DMS53 (cell line): ENCODE results near the gene RPS8.
"Not testable (repeated sequence)": the region's sequence is repeated elsewhere in the genome, so short reads cannot be mapped to it uniquely, and the experiment has no call there.

Experiments used
- DNase-seq: peaks from one replicate; lab custom pipeline; 2025; lab: John Stamatoyannopoulos, UW

The RPS8 gene

DNA sequence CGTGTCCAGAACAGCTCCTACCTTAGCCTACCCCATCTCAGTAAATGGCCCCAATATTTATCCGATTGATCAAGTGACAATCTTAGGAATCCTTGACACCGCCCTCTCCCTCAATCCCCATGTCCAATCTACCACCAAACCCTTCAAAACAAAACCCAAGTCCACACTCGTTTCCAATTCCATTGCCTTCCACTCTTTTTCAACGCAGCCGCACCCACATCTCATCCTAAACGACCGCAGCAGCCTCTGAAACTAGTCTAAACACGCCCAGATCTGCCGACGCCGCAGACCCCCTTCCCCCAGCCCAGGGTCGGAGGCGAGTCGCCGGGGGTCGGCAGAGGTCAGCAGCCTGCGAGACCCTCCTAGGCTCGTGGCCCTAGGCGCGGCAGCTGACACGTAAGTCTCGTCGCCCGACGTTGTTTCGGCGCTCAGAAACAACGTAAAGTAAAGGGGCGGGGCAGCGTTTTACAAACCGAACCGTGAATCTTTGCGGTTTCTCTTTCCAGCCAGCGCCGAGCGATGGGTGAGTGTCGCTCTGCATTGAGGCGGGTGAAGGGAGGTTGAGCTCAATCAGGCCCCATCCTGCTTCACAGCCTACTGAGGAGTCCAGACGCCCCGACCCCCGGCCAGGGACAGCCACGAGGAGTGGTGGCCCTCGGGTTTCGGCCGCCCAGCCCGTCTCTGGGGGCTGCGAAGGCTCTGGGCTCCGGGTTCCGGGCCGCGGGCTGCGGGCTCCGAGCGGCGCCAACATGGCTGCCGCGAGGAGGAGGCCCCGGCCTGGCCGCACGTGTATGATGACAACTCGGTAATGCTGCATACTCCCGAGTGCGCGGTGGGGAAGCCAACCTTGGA, at the start of gene RPS8:
Gene RPS8 (plus strand): TSS at position 463 of the 852 bp plus-strand sequence. CDS start 57 bp downstream, at position 520.
- DNase-seq: peak; percentile 98

DNA sequence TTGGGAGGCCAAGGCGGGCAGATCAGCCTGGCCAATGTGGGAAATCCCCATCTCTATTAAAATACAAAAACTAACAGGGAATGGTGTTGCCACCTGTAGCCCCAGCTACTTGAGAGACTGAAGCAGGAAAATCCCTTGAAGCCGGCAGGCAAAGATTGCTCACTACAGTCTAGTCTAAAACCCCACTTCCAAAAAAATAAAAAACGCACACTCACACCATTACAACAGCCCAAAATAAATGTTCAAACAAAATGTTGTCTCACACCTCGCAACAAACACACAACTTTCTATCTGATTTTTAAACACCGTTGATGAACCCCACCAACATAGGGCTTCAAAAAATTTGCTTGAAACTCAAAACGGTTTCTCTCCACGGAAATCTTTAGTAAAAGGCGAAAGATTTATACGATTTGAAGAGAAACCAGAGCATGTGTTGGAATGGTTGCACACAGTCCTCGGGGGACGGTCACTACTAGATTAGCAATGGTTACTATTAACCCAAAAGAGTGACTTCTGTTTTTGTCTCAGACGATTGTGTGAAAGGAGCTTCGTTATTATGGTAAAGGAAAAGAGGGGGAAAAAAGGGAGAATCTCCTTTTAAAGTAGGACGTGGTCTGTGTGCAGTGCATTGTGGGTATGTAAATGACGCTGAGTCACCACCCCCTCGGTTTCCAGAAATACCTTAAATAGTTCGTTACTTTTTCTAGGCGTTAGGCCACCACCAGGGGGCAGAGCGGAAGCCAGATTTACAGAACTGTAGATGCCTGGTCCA, 44.4 kb upstream of the RPS8 start, which contains the start of gene RNU5D-1:
Gene RNU5D-1 (minus strand): TSS at position 430 of the 772 bp plus-strand sequence.
- peak; percentile 98 for DNase-seq

- DNase-seq: no peak
Measured at GRCh38 chr1:44733365-44733764, 42.0 kb upstream of the RPS8 start.

DNA sequence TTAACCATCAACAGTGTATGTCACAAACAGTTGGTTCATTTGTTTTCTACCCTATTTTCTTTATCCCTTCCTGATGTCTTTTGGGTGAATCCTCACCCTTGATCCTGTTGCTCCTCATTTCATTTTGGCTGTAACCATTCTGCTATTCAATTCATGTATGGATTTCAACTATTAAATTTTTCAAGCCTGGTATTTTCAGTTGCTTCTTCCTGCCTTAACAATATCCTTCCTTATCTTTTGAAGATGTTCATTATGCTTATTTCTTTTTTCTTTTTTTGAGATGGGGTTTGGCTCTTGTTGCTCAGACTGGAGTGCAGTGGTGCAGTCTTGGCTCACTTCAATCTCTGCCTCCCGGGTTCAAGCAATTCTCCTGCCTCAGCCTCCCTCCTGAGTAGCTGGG, 41.6 kb upstream of the RPS8 start:
- DNase-seq: no peak

GRCh38 chr1:44735992-44736391, 39.3 kb upstream of the RPS8 start:
- no peak for DNase-seq

DNA sequence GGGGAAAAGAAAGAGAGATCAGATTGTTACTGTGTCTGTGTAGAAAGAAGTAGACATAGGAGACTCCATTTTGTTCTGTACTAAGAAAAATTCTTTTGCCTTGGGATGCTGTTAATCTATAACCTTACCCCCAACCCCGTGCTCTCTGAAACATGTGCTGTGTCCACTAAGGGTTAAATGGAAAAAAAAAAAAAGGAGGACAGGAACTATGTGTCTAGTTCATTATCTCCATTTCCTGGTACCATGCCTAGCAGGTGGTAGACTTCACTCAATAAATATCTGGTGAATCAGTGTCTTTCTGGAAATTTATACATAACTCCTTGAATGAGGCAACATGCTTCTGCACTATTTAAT, 36.4 kb upstream of the RPS8 start:
- not testable (repeated sequence) for DNase-seq

- DNase-seq: peak; percentile 99
Measured at GRCh38 chr1:44739307-44740178, 35.8 kb upstream of the RPS8 start, which contains the start of gene KIF2C. Gene KIF2C, plus strand, starts transcription at chr1:44739837. Its CDS starts 96 bp downstream, at chr1:44739933.

- peak; percentile 65 for DNase-seq
Measured at GRCh38 chr1:44740179-44740617, 35.1 kb upstream of the RPS8 start.

GRCh38 chr1:44743211-44743610, 32.1 kb upstream of the RPS8 start:
- DNase-seq: no peak

GRCh38 chr1:44747878-44748277, 27.5 kb upstream of the RPS8 start:
- DNase-seq: no peak

DNA sequence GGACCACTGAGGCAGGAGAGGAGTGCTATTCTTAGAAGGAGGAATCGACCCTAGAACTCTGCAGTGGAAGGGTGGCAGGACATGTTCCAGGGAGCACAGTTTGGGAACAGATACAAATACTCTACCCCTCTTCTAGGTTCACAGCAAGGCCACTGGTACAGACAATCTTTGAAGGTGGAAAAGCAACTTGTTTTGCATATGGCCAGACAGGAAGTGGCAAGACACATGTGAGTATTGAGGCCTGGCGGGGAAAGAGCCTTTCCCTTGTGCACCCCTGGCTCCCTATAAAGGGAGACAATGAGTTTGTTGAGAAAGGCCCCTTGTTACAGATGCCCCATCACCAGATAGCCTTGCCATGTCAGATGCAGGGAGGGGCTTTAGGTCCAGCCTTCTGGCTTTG, 17.9 kb upstream of the RPS8 start:
- DNase-seq: no peak

DNA sequence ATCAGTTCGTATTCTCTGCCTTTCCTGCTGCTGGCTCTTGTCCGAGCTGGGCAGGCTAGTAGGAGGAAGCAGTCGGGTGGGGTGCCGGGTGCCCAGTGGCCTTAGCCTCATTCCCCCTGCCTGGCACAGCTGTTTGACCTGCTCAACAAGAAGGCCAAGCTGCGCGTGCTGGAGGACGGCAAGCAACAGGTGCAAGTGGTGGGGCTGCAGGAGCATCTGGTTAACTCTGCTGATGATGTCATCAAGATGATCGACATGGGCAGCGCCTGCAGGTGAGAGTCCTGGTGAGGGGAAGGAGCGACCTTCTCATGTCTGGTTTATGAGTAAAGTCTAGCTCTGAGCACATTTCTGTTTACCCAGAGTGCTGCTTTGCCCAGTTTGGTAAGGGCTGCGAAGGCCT, 16.3 kb upstream of the RPS8 start:
- DNase-seq: peak; percentile 59

DNA sequence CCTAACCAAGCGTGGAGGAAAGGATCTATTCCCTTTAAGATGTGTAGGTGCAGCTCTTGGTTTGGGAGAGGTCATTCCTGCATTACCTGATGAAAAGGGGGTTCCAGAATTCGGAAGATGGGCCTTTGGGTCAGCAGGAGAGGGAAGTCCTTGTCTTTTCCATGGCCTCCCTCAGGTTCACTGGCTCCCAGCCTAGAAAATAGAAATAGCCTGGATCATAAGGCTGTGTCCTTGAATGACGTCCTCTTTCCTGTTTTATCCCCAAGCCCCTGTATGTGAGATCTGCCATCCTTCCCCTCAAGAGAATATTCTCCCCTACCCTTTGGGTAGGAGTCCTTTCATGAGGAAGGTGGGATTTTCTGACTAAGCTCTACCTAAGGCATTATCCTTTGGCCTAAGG, 14.5 kb upstream of the RPS8 start:
- DNase-seq: no peak

- not testable (repeated sequence) for DNase-seq
Measured at GRCh38 chr1:44766421-44766820, 8.9 kb upstream of the RPS8 start.

DNA sequence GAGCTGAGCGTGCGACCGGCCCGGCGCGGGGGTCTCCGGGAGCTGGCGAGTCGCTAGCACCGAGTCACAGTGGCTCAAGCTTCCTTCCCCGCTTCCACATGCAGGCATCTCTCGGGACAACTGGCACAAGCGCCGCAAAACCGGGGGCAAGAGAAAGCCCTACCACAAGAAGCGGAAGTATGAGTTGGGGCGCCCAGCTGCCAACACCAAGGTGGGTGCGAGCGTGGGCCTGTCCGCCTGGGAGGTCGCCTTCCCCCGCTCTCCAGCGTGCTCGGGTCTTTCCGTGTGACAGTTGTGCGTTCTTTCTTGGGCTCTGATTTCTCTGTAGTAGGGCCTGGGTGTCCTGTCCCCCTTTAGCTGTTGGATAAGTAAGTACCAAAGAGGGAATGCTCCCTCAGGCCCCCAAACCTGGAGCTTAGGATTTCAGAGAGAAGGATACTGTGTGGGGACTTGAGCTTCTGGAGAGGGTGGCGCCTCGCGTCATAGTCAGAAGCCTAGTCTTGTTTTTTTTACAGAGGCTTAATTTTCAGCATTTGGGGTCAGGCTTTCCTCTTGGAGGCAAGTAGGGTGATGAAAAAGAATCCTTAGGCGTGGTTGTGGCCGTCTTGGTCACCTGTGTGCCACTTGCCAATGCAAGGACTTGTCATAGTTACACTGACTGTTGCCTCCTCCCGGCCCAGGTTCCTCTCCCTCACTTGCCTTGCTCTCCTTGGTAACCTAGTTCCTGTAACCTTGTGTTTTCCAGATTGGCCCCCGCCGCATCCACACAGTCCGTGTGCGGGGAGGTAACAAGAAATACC, 790 bp downstream of the RPS8 start:
- peak; percentile 62 for DNase-seq

GRCh38 chr1:44776730-44777068, 1.4 kb downstream of the RPS8 start:
- DNase-seq: no peak

GRCh38 chr1:44777547-44777946, 2.2 kb downstream of the RPS8 start:
- DNase-seq: no peak

DNA sequence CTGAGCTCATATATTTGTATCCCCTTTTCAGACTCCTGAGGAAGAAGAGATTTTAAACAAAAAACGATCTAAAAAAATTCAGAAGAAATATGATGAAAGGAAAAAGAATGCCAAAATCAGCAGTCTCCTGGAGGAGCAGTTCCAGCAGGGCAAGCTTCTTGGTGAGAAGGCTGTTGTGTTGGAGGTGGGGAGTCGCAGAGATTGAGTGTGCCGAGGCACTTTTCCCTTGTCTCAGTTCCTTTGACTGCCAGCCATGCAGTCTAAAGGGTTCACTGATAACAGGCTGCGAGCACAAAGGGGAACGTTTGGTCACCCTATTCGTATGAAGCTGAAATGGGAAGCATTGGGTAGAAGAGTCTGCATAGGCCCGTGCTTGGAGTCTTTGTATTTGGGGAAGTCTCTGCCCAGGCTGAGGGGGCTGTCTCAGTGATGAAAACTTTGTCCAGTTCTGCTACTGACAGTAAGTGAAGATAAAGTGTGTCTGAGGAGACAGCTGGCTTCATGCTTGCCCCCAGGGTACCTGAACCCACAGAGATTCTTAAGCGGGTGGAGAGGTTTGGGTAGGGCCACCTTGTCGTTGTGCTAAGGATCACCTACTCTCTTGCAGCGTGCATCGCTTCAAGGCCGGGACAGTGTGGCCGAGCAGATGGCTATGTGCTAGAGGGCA, 2.8 kb downstream of the RPS8 start:
- DNase-seq: no peak

DNA sequence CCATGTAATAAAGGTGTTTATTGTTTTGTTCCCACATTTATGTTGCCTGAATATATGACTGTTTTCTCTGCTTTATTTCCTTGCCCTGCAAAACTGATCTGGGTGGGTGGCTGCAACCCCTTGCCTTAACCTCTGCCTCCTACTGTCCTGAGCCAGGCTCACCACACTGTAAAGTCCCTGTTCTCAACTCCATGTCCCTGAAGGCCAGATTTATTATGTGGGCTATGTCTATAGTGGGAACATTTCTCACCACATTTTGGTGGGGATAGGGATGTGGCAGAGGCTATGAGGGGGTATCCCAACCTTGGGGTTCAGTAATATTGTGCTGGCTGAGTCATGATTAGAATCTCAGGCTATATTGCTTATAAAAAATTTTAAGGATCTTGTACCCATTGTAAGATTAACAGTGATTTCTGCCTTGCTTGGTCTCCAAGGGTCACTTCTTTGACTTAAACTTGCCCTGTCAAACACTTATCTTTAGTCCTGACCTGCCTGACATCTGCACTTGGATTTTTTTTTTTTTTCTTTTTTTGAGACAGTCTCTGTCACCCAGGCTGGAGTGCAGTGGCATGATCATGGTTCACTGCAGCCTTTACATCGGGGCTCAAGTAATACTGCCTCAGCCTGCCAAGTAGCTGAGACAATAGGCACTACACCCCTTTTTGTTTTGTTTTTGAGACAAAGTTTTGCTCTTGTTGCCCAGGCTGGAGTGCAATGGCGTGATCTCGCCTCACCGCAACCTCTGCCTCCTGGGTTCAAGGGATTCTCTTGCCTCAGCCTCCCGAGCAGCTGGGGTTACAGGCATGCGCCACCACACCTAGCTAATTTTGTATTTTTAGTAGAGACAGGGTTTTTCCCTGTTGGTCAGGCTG, 3.6 kb downstream of the RPS8 start:
- DNase-seq: no peak
